HG03460 (cell line): ENCODE measurements around the gene LCTL.
"Not testable (repeated sequence)": the region's sequence is repeated elsewhere in the genome, so short reads cannot be mapped to it uniquely, and the experiment has no call there.

Source experiments
- ATAC-seq: cut with Tn5 transposase; IDR thresholded peaks from one replicate; pipeline ENCODE4 v1.9.1; 2021; ENCODE audit not compliant: unreplicated experiment

Gene LCTL

GRCh38 chr15:66503780-66504562 lies 61.8 kb downstream of the LCTL start:
- no peak for ATAC-seq

DNA sequence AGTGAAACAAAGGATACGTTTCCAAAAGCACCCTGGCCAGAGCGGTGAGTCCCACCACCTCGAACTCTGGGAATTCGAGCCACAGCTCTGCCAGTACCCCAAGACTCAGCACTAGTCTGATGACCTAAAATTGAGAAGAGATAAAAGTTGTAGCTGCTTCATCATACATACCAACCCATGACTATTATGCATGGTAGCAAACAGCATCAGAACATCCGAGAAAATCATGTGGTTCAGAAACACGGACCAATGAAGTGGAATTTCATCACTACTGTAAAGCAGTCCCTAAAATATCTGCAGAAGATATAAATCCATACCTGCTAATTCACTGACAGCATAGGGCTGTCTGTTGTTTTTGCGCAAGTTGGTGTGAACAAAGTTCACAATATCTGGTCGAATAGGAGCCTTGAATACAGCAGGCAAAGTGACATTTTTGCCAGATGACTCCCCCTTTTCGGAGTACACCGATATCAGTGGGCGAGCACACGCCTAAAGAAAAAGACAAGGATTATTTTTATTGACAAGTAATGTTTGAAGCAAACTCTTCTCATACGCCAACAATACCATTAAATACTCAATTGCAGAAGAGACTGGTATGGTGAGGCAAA lies 62.7 kb downstream of the LCTL start:
- not testable (repeated sequence) for ATAC-seq

DNA sequence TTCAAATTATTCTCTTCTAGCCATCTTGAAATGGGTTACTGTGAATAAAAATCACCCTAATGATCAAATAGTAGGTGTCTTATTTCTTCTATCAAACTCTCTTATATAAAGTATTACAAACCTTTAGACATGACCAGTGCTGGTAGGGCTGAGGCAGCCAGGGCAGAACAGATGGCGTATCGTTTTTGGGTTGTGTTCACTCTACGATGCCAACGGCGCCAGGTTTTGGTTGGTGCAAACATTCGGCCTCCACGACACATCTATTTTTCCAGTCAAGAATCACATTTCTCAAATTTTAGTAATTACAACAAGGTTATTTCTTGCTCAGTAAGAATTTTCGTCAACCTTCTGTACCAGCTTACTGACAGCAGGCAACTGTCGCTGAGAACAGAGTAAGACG lies 63.3 kb downstream of the LCTL start:
- ATAC-seq, result no peak

- ATAC-seq, result not testable (repeated sequence)
Observed at GRCh38 chr15:66500346-66500745, 65.5 kb downstream of the LCTL start.

- no peak for ATAC-seq
Observed at GRCh38 chr15:66498501-66499386, 67.1 kb downstream of the LCTL start.
